ENCODE measurements around the gene ATP6AP1. TPM values are rescaled to one million over a fixed set of nuclear protein-coding genes. Genes with fewer than 3 reads are reported as not detected.

The ATP6AP1 gene
- polyA plus RNA-seq, 2 donors, result 40.3 to 65.8 TPM

DNA sequence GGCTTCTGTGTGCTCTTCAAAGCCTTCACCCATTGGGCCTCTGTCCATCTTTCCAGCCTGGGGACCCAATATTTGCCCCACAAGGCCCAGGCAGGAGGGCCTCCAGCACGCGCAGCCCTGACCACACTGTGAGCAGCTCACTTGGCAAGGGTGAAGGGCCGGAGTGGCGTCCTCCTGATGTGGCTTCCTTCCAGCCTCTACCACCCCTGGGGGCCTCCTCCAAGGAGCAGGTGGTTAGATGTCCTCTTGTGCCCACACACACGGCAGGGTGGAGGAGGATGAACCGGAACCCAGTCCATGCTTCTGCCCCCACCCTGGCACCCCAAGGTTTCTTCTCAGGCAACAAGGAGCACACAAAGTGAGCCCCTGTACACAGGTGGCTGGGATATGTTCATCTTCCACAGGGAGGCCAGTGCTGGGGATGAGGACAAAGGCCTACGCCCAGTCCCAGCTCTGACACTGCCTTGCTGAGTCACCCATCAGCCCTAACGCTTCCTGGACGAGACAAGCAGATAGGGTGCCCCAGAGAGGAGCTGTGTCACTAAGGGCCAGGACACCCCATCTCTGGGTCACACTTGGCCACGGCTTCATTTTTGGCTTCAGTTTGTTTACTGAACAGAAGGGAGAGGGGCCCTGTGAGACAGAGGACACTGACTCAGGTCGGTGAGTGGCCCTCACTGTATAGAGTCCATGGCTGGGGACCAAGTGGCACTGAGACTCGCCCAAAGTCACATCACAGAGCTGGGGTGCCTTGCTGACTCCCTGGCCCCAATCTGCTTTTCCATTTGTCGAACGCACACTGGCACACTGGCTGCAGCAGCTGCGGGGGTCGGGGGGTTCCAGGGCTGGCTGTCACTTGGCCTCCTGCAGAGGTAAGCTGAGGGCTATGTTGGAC, 56.0 kb downstream of the ATP6AP1 start:
- Histone ChIP-seq H3K4me1 (ENCODE audit: control insufficient read depth in 2 of 2, insufficient read depth in 2 of 2, low read length in 1 of 2) (peaks cover 5 to 16% of the 10 kb centered on the region in 2 donors), H3K4me3 (ENCODE audit: low read depth in 1 of 2, low read length in 2 of 2) (no peak overlapping the region), H3K36me3 (ENCODE audit: control insufficient read depth in 2 of 2, insufficient read depth in 2 of 2, low read length in 1 of 2) (peaks cover 0 to 14% of the 10 kb centered on the region in 2 donors), H3K27me3 (ENCODE audit: control insufficient read depth in 1 of 2, insufficient read depth in 2 of 2, low read length in 2 of 2) (no peaks in the 10 kb centered on the region), H3K9me3 (ENCODE audit: control insufficient read depth in 2 of 2, insufficient read depth in 1 of 2, low read depth in 1 of 2, low read length in 1 of 2) (peaks cover 0 to 6% of the 10 kb centered on the region in 2 donors), H3K27ac (ENCODE audit: low read depth in 2 of 2, low read length in 1 of 2) (peak overlapping the region; percentile 73 to 93)
- 73 to 74% methylated on average over 16 of the region's 16 CpGs for WGBS, 2 donors

GRCh38 chrX:154485150-154486051, 56.9 kb downstream of the ATP6AP1 start:
- WGBS, 2 donors, result 29 to 66% methylated on average over 35 of the region's 35 CpGs
- peaks cover 5 to 16% of the 10 kb centered on the region in 2 donors for H3K4me1 ChIP-seq (ENCODE audit: control insufficient read depth in 2 of 2, insufficient read depth in 2 of 2, low read length in 1 of 2)

DNA sequence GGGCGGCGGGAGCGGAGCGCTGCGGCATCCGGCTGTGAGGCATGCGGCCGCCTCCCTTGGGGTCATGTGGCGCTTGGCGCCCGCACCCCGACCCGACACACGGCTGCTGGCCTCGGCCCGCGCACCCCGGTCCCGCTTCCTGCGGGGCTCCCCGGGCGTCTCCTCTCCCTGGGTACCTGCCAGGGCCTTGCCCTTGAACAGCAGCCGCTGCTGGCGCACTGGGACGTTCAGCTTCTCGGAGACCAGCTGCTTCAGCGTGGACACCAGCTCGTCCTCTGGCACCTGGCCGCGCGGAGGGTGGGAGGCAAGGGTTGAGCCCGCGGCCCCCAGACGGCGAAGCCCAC, 57.5 kb downstream of the ATP6AP1 start:
- Histone ChIP-seq H3K36me3 (ENCODE audit: control insufficient read depth in 2 of 2, insufficient read depth in 2 of 2, low read length in 1 of 2) (peaks cover 0 to 14% of the 10 kb centered on the region in 2 donors), H3K9me3 (ENCODE audit: control insufficient read depth in 2 of 2, insufficient read depth in 1 of 2, low read depth in 1 of 2, low read length in 1 of 2) (peaks cover 0 to 6% of the 10 kb centered on the region in 2 donors), H3K27me3 (ENCODE audit: control insufficient read depth in 1 of 2, insufficient read depth in 2 of 2, low read length in 2 of 2) (no peaks in the 10 kb centered on the region), H3K4me3 (ENCODE audit: low read depth in 1 of 2, low read length in 2 of 2) (peak overlapping the region; percentile 64 to 77), H3K4me1 (ENCODE audit: control insufficient read depth in 2 of 2, insufficient read depth in 2 of 2, low read length in 1 of 2) (peaks cover 5 to 16% of the 10 kb centered on the region in 2 donors), H3K27ac (ENCODE audit: low read depth in 2 of 2, low read length in 1 of 2) (peak overlapping the region; percentile 73 to 93)
- 1 to 32% methylated on average over 18 to 35 of the region's 35 CpGs for WGBS, 2 donors

More at GRCh38 chrX:154485150-154486051, 56.9 kb downstream of the ATP6AP1 start:
- H3K27ac ChIP-seq (ENCODE audit: low read depth in 2 of 2, low read length in 1 of 2), result peak overlapping the region; percentile 73 to 93
- H3K27me3 ChIP-seq (ENCODE audit: control insufficient read depth in 1 of 2, insufficient read depth in 2 of 2, low read length in 2 of 2), result no peaks in the 10 kb centered on the region
- peaks cover 0 to 6% of the 10 kb centered on the region in 2 donors for H3K9me3 ChIP-seq (ENCODE audit: control insufficient read depth in 2 of 2, insufficient read depth in 1 of 2, low read depth in 1 of 2, low read length in 1 of 2)
- H3K36me3 ChIP-seq (ENCODE audit: control insufficient read depth in 2 of 2, insufficient read depth in 2 of 2, low read length in 1 of 2), result peaks cover 0 to 14% of the 10 kb centered on the region in 2 donors
- H3K4me3 ChIP-seq (ENCODE audit: low read depth in 1 of 2, low read length in 2 of 2), result peak overlapping the region; percentile 64 to 77

Other genes with a start within 250 kb of the ATP6AP1 start
- gene OPN1MW, start 246.1 kb upstream of the ATP6AP1 start, polyA plus RNA-seq, result not detected
- not detected for gene OPN1MW2, start 208.9 kb upstream of the ATP6AP1 start, polyA plus RNA-seq
- not detected for gene OPN1MW3, start 171.1 kb upstream of the ATP6AP1 start, polyA plus RNA-seq
- not detected for gene TEX28, start 133.6 kb upstream of the ATP6AP1 start, polyA plus RNA-seq
- not detected for gene TKTL1, start 132.9 kb upstream of the ATP6AP1 start, polyA plus RNA-seq
- gene FLNA, start 54.0 kb upstream of the ATP6AP1 start, polyA plus RNA-seq, result 100 to 1,000 TPM; 407 to 691 TPM
- gene EMD, start 49.4 kb upstream of the ATP6AP1 start, polyA plus RNA-seq, result 10 to 100 TPM; 66.5 to 83.9 TPM
- 1,000 to 10,000 TPM; 2,998 to 4,750 TPM for gene RPL10, start 30.3 kb upstream of the ATP6AP1 start, polyA plus RNA-seq
- 10 to 100 TPM; 20.1 to 20.3 TPM for gene DNASE1L1, start 19.4 kb upstream of the ATP6AP1 start, polyA plus RNA-seq
- gene TAFAZZIN, start 17.1 kb upstream of the ATP6AP1 start, polyA plus RNA-seq, result 10 to 100 TPM; 28.9 to 59.5 TPM
- 10 to 100 TPM; 46.4 to 63.5 TPM for gene GDI1, start 8.5 kb downstream of the ATP6AP1 start, polyA plus RNA-seq
- 10 to 100 TPM; 37.5 to 46.6 TPM for gene FAM50A, start 15.5 kb downstream of the ATP6AP1 start, polyA plus RNA-seq
- gene PLXNA3, start 29.6 kb downstream of the ATP6AP1 start, polyA plus RNA-seq, result 10 to 100 TPM in 1 of 2 donors, 1 to 10 TPM in 1; 4.3 to 19.0 TPM
- gene LAGE3, start 50.6 kb downstream of the ATP6AP1 start, polyA plus RNA-seq, result 10 to 100 TPM in 1 of 2 donors, 1 to 10 TPM in 1; 6.2 to 21.1 TPM
- 10 to 100 TPM; 15.4 to 28.5 TPM for gene UBL4A, start 57.9 kb downstream of the ATP6AP1 start, polyA plus RNA-seq
- 10 to 100 TPM; 24.7 to 26.3 TPM for gene SLC10A3, start 62.0 kb downstream of the ATP6AP1 start, polyA plus RNA-seq
- gene FAM3A, start 87.6 kb downstream of the ATP6AP1 start, polyA plus RNA-seq, result 10 to 100 TPM; 51.6 to 54.4 TPM
- 10 to 100 TPM; 42.7 to 46.9 TPM for gene G6PD, start 118.2 kb downstream of the ATP6AP1 start, polyA plus RNA-seq
- gene IKBKG, start 118.9 kb downstream of the ATP6AP1 start, polyA plus RNA-seq, result 10 to 100 TPM; 16.2 to 19.7 TPM
- gene CTAG1A, start 156.5 kb downstream of the ATP6AP1 start, polyA plus RNA-seq, result not detected
- gene CTAG1B, start 190.6 kb downstream of the ATP6AP1 start, polyA plus RNA-seq, result under 1 TPM in 1 of 2 donors, not detected in 1; 0.04 TPM
- 1 to 10 TPM in 1 of 2 donors, not detected in 1; 2.8 TPM for gene CTAG2, start 224.9 kb downstream of the ATP6AP1 start, polyA plus RNA-seq